T1000 (cell line): Measurements from ENCODE around the gene IFNGR1.
"Not testable (repeated sequence)": the region's sequence is repeated elsewhere in the genome, so short reads cannot be mapped to it uniquely, and the experiment has no call there.

ENCODE experiments used
- DNase-seq: peaks from one replicate; lab custom pipeline; 2025; ENCODE audit warnings: mixed read lengths; lab: John Stamatoyannopoulos, UW

Gene IFNGR1

GRCh38 chr6:137218917-137219663 lies at the start of gene IFNGR1:
Gene IFNGR1 (minus strand): TSS chr6:137219385. CDS start chr6:137219327, 58 bp downstream.
- peak; percentile 82 for DNase-seq

GRCh38 chr6:137268911-137269310 lies 49.7 kb upstream of the IFNGR1 start:
- DNase-seq = no peak

GRCh38 chr6:137266309-137266586 lies 47.1 kb upstream of the IFNGR1 start:
- DNase-seq = no peak

- DNase-seq = no peak
Observed at GRCh38 chr6:137265561-137266308, 46.5 kb upstream of the IFNGR1 start.

- no peak for DNase-seq
Observed at GRCh38 chr6:137264311-137265075, 45.3 kb upstream of the IFNGR1 start.

- DNase-seq = no peak
Observed at GRCh38 chr6:137261761-137262160, 42.6 kb upstream of the IFNGR1 start.

GRCh38 chr6:137261361-137261760 lies 42.2 kb upstream of the IFNGR1 start:
- no peak for DNase-seq

- DNase-seq = no peak
Observed at GRCh38 chr6:137260217-137260616, 41.0 kb upstream of the IFNGR1 start.

GRCh38 chr6:137259349-137259748 lies 40.2 kb upstream of the IFNGR1 start:
- no peak for DNase-seq

- DNase-seq = no peak
Observed at GRCh38 chr6:137258170-137258569, 39.0 kb upstream of the IFNGR1 start.

GRCh38 chr6:137256350-137257103 lies 37.3 kb upstream of the IFNGR1 start:
- DNase-seq = no peak

- DNase-seq = no peak
Observed at GRCh38 chr6:137254966-137255365, 35.8 kb upstream of the IFNGR1 start.

GRCh38 chr6:137254430-137254829 lies 35.2 kb upstream of the IFNGR1 start:
- not testable (repeated sequence) for DNase-seq

GRCh38 chr6:137248702-137249101 lies 29.5 kb upstream of the IFNGR1 start:
- no peak for DNase-seq

GRCh38 chr6:137247724-137248123 lies 28.5 kb upstream of the IFNGR1 start:
- DNase-seq = no peak

- no peak for DNase-seq
Observed at GRCh38 chr6:137246791-137247202, 27.6 kb upstream of the IFNGR1 start.

- DNase-seq = no peak
Observed at GRCh38 chr6:137246164-137246563, 27.0 kb upstream of the IFNGR1 start.

- DNase-seq = no peak
Observed at GRCh38 chr6:137241481-137242038, 22.4 kb upstream of the IFNGR1 start.

- DNase-seq = peak; percentile 19
Observed at GRCh38 chr6:137240168-137240567, 21.0 kb upstream of the IFNGR1 start.

- DNase-seq = peak; percentile 26
Observed at GRCh38 chr6:137237413-137238170, 18.4 kb upstream of the IFNGR1 start.
